Keratinocyte (primary cell): Measurements from ENCODE around the gene CDC40.

Experiments used
- CTCF ChIP-seq, 3 experiments: IDR thresholded peaks in 1 of 3; conservative IDR thresholded peaks in 1 of 3; optimal IDR thresholded peaks in 1 of 3; 2 replicates in 2 of 3; 3 replicates in 1 of 3; pipeline versions ENCODE3 to v1.5.1; 2011; ENCODE audit warnings: low read length in 3 of 3, mild to moderate bottlenecking in 3 of 3, moderate library complexity in 2 of 3, control low read depth in 1 of 3, inconsistent platforms in 1 of 3; ENCODE audit not compliant: insufficient read depth in 2 of 3; ENCODE audit errors: extremely low read depth in 1 of 3
- EZH2 ChIP-seq: IDR thresholded peaks from one replicate; pipeline ENCODE4 v1.6.1; 2012; ENCODE audit warnings: inconsistent platforms, mild to moderate bottlenecking, low read length, moderate library complexity

- TF ChIP-seq CTCF (optimal IDR thresholded peaks at IDR 0.05 in 1 of 3, IDR thresholded peaks at IDR 0.05 in 1 of 3, conservative IDR thresholded peaks at IDR 0.05 in 1 of 3; ENCODE audit: extremely low read depth in 1 of 3, insufficient read depth in 2 of 3, low read length in 3 of 3) (no peak), EZH2 (no peak)
Observed at GRCh38 chr6:110181131-110182030, 1.2 kb downstream of the CDC40 start.
